Measurements from ENCODE around the gene CNOT3. TPM values are rescaled to one million over a fixed set of nuclear protein-coding genes. Genes with fewer than 3 reads are reported as not detected.
A peak's percentile ranks its signal among the peaks of the same experiment; 100 is the strongest.

The CNOT3 gene
- polyA plus RNA-seq, 1 of the 3 experiments (the other 2 are of a cell fraction): 14.2 TPM

DNA sequence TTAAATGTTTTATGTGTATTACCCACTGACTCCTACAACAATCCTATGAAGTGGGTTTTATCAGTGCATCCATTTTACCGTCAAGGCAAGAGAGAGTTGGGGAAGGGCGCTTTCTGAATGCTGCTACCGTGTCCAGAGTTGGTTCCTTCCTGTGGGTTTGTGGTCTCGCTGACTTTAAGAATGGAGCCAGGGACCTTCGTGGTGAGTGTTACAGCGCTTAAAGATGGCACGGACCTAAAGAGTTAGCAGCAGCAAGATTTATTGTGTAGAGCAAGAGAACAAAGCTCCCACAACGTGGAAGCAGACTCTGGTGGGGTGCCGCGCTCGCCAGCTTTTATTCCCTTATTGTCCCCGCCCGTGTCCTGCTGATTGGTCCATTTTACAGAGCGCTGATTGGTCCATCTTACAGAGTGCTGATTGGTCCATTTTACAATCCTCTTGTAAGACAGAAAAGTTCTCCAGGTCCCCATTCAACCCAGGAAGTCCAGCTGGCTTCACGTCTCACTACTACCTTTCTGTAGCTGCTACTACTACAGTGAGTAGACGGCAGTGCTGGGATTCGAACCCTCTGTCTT, 43.0 kb upstream of the CNOT3 start:
- no peaks in the 10 kb centered on the region for H3K36me3 ChIP-seq (replicated peaks in 1 of 2; ENCODE audit: control insufficient read depth in 1 of 2, insufficient read depth in 2 of 2, low read length in 1 of 2)
- TF ChIP-seq, protein P1, sequence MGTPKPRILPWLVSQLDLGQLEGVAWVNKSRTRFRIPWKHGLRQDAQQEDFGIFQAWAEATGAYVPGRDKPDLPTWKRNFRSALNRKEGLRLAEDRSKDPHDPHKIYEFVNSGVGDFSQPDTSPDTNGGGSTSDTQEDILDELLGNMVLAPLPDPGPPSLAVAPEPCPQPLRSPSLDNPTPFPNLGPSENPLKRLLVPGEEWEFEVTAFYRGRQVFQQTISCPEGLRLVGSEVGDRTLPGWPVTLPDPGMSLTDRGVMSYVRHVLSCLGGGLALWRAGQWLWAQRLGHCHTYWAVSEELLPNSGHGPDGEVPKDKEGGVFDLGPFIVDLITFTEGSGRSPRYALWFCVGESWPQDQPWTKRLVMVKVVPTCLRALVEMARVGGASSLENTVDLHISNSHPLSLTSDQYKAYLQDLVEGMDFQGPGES (IDR thresholded peaks at IDR 0.05; ENCODE audit: low read depth, low read length): no peak
- no peak for TF ChIP-seq ELF1 (IDR thresholded peaks at IDR 0.05)
- TF ChIP-seq TCF12 (IDR thresholded peaks at IDR 0.05): no peak
- no peak for TF ChIP-seq SIN3A (IDR thresholded peaks at IDR 0.05; ENCODE audit: borderline replicate concordance, low read depth, low read length)
- TF ChIP-seq, protein P2, sequence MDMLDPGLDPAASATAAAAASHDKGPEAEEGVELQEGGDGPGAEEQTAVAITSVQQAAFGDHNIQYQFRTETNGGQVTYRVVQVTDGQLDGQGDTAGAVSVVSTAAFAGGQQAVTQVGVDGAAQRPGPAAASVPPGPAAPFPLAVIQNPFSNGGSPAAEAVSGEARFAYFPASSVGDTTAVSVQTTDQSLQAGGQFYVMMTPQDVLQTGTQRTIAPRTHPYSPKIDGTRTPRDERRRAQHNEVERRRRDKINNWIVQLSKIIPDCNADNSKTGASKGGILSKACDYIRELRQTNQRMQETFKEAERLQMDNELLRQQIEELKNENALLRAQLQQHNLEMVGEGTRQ (IDR thresholded peaks at IDR 0.05; ENCODE audit: borderline replicate concordance, low read depth, low read length): no peak
- TF ChIP-seq TAF1 (IDR thresholded peaks at IDR 0.05; ENCODE audit: borderline replicate concordance, low read depth, low read length): no peak
- TF ChIP-seq FOSL2 (IDR thresholded peaks at IDR 0.05; ENCODE audit: borderline replicate concordance, low read depth): no peak
- TF ChIP-seq POLR2AphosphoS5 (IDR thresholded peaks at IDR 0.05; ENCODE audit: low read depth, low read length): no peak
- no peak for TF ChIP-seq RCOR1 (IDR thresholded peaks at IDR 0.05; ENCODE audit: low read length)
- TF ChIP-seq TEAD4 (IDR thresholded peaks at IDR 0.05; ENCODE audit: borderline replicate concordance, insufficient read depth): no peak
- TF ChIP-seq, protein P3, sequence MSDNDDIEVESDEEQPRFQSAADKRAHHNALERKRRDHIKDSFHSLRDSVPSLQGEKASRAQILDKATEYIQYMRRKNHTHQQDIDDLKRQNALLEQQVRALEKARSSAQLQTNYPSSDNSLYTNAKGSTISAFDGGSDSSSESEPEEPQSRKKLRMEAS (IDR thresholded peaks at IDR 0.05; ENCODE audit: low read depth): no peak
- TF ChIP-seq GATA2 (CRISPR knock-in tag; IDR thresholded peaks at IDR 0.05): no peak
- no peak for TF ChIP-seq NFIC (IDR thresholded peaks at IDR 0.05; ENCODE audit: borderline replicate concordance)
- H3K27me3 ChIP-seq (ENCODE audit: insufficient read depth): peaks cover 6% of the 10 kb centered on the region; the same call in 1 of the 2 replicates
- no peaks in the 10 kb centered on the region; a peak in 1 of 4 replicates for H3K4me1 ChIP-seq (ENCODE audit: control insufficient read depth in 1 of 2, insufficient read depth in 2 of 2, low read depth in 1 of 2, low read length in 1 of 2)
- DNase-seq: no peak
- no peaks in the 10 kb centered on the region for H3K9me2 ChIP-seq
- no peaks in the 10 kb centered on the region for H3F3A ChIP-seq (replicated peaks; ENCODE audit: insufficient read depth)
- 73% methylated on average over 17 of the region's 17 CpGs for WGBS (ENCODE audit: low lambda C conversion rate)
- H2AFZ ChIP-seq (ENCODE audit: low read depth): no peak overlapping the region
- no peak overlapping the region for H3K4me3 ChIP-seq (ENCODE audit: low read depth in 2 of 2, low read length in 1 of 2)
- no peaks in the 10 kb centered on the region for H4K20me1 ChIP-seq (ENCODE audit: insufficient read depth)
- no peak overlapping the region for H3K4me2 ChIP-seq
- H3K9me3 ChIP-seq: no peaks in the 10 kb centered on the region
- H3K9ac ChIP-seq: no peak overlapping the region
- H3K79me2 ChIP-seq (ENCODE audit: insufficient read depth): no peaks in the 10 kb centered on the region
- ChIA-PET POLR2A (no interaction called here), CTCF (interaction anchor here (0.6 to 1.5 kb wide), 3 partner anchors 8 to 70 kb away, joined by 4 to 6 read pairs (median 4); no protein-coding TSS in a partner anchor)
- H3K27ac ChIP-seq (ENCODE audit: low read depth in 2 of 2, low read length in 1 of 2): no peak overlapping the region

DNA sequence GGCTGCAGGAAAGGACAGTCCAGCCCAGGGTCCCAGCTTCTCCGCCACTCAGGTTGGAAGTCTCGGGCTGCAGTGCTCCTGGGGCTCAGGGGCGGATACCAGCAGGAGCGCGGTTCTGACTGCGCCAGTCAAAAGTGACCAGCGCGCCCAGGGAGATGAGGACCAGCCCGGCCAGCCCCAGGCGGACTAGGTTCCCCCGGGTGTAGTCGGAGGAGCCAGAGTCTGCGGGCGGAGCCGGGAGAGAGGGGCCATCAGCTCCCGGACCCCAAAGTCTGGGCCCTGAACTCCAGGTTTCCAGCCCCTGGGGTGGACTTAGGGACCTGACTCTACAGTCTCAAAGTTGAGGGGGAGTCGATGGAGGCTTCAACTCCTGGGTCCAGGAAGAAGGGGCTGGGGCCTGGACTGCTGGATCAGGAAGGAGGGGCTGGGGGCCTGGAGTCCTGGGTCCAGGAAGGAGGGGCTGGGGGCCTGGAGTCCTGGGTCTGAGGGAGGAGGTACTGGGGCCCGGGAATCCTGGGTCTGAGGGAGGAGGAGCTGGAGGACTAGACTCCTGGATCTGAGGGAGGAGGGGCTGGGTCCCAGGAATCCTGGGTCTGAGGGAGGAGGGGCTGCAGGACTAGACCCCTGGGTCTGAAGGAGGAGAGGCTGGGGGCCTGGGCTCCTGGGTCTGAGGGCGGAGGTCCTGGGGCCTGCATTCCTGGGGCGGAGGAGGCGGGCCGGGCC, 42.3 kb upstream of the CNOT3 start:
- ChIA-PET CTCF (interaction anchor here (0.6 to 1.5 kb wide), 4 partner anchors 9 to 71 kb away, joined by 4 to 6 read pairs (median 4); no protein-coding TSS in a partner anchor), POLR2A (interaction anchor here (0.9 kb wide), 1 partner anchor 20 kb away, joined by 5 read pairs; the partner anchor contains the start of gene TFPT)
- peak overlapping the region; percentile 69 for H3K4me2 ChIP-seq
- WGBS (ENCODE audit: low lambda C conversion rate): 68% methylated on average over 13 of the region's 22 CpGs
- TF ChIP-seq TEAD4 (IDR thresholded peaks at IDR 0.05; ENCODE audit: borderline replicate concordance, insufficient read depth) (no peak), NFIC (IDR thresholded peaks at IDR 0.05; ENCODE audit: borderline replicate concordance) (no peak), CHD2 (IDR thresholded peaks at IDR 0.05; ENCODE audit: low read length, partially characterized antibody) (no peak), RAD21 (IDR thresholded peaks at IDR 0.05; ENCODE audit: low read length) (no peak), FOXM1 (IDR thresholded peaks at IDR 0.05; ENCODE audit: low read depth) (no peak), MXI1 (IDR thresholded peaks at IDR 0.05; ENCODE audit: low read depth, low read length) (no peak), RXRA (IDR thresholded peaks at IDR 0.05; ENCODE audit: borderline replicate concordance, low read depth) (no peak), RFX5 (IDR thresholded peaks at IDR 0.05; ENCODE audit: low read length) (no peak)
- TF ChIP-seq, protein P4, sequence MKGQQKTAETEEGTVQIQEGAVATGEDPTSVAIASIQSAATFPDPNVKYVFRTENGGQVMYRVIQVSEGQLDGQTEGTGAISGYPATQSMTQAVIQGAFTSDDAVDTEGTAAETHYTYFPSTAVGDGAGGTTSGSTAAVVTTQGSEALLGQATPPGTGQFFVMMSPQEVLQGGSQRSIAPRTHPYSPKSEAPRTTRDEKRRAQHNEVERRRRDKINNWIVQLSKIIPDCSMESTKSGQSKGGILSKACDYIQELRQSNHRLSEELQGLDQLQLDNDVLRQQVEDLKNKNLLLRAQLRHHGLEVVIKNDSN (IDR thresholded peaks at IDR 0.05; ENCODE audit: borderline replicate concordance, low read depth): no peak
- peak overlapping the region; percentile 22; the same call in 1 of the 2 replicates for H2AFZ ChIP-seq (ENCODE audit: low read depth)
- H3K9me3 ChIP-seq: no peaks in the 10 kb centered on the region
- DNase-seq: no peak
- no peaks in the 10 kb centered on the region for H4K20me1 ChIP-seq (ENCODE audit: insufficient read depth)
- 0 out of 2 replicates have a peak, but pooled peaks cover 4% of the 10 kb centered on the region for H3K27me3 ChIP-seq (ENCODE audit: insufficient read depth)
- H3K9me2 ChIP-seq: no peaks in the 10 kb centered on the region
- no peak overlapping the region for H3K9ac ChIP-seq
- H3F3A ChIP-seq (replicated peaks; ENCODE audit: insufficient read depth): no peaks in the 10 kb centered on the region
- no peaks in the 10 kb centered on the region for H3K79me2 ChIP-seq (ENCODE audit: insufficient read depth)
- peak overlapping the region in 1 of 2 experiments; percentile 19; a peak in 1 of 4 replicates for H3K4me3 ChIP-seq (ENCODE audit: low read depth in 2 of 2, low read length in 1 of 2)
- no peaks in the 10 kb centered on the region; a peak in 1 of 4 replicates for H3K4me1 ChIP-seq (ENCODE audit: control insufficient read depth in 1 of 2, insufficient read depth in 2 of 2, low read depth in 1 of 2, low read length in 1 of 2)
- no peak overlapping the region for H3K27ac ChIP-seq (ENCODE audit: low read depth in 2 of 2, low read length in 1 of 2)
- no peaks in the 10 kb centered on the region for H3K36me3 ChIP-seq (replicated peaks in 1 of 2; ENCODE audit: control insufficient read depth in 1 of 2, insufficient read depth in 2 of 2, low read length in 1 of 2)
